HTR-8/SVneo (cell line): ENCODE results near the gene PBXIP1.
A peak's percentile ranks its signal among the peaks of the same experiment; 100 is the strongest.

Experiments
- DNase-seq: peaks from one replicate; pipeline ENCODE4 v3.0.0; 2011; ENCODE audit warnings: low spot score, mixed read lengths; ENCODE audit not compliant: insufficient read length
- FAIRE-seq: peaks from 2 replicates; lab custom pipeline; 2011; peaks lifted over from hg19 to GRCh38; lab: Jason Lieb, UNC

The PBXIP1 gene

DNA sequence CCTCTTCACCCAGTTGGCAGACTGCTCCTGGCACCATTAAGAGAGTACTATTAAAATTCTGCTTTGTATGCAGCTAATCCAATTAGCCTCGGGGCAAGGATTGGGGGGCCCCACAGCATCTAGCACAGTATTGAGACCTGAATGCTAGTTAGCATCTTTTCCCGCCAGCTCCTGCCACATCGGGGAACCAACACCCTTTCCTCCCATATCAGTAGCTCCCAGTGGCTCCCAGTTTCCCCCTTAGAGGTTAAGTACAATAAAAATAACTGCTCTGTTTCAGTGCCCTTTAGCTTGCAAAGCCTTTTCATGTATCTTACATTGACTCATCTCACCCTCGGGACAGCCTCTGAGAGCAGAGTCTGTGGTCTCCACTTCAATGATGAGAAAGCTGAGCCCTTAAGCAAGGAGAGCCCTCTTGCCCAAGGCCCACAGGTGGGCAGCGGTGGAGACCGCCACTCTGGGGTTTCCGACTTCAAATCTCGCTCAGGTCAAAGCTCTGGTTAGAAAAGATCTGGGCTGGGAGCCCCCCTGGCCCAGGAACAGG, 15.2 kb downstream of the PBXIP1 start:
- DNase-seq: no peak
- no peak for FAIRE-seq

GRCh38 chr1:154940213-154940560, 15.7 kb downstream of the PBXIP1 start:
- DNase-seq: no peak
- no peak for FAIRE-seq

GRCh38 chr1:154938604-154939399, 17.1 kb downstream of the PBXIP1 start:
- FAIRE-seq (no peak), DNase-seq (no peak)

- DNase-seq (no peak), FAIRE-seq (no peak)
Measured at GRCh38 chr1:154937988-154938386, 17.9 kb downstream of the PBXIP1 start.

GRCh38 chr1:154937085-154937987, 18.6 kb downstream of the PBXIP1 start:
- FAIRE-seq (no peak), DNase-seq (peak; percentile 85)

DNA sequence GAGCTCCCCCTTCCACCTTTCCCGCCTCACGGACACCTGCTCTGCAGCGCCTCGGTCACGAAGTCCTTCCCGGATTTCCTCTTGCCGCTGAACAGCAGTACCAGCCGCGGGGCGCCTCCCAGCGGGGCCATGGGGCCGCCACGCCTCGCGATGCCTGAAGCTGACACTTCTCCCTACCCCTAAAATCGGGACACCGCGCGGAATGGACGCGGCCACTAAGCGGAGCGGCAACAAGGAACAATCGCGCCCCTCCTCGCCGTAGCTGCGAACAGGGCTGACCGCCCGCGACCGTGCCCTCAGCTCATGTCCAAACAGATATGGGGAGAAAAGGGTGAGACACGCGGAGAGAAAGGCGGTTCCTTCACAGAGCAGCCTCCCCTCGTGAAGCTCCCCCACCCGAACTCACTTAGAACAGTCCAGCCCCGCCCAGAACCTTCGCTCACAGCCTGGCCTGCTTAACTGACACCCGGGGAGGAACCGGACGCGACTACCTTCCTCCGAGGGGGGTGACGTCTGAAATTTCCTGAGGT, 19.3 kb downstream of the PBXIP1 start, which contains the start of gene PMVK:
Gene PMVK (minus strand): TSS at position 165 of the 530 bp plus-strand sequence. CDS start 34 bp downstream, at position 131.
- FAIRE-seq (no peak), DNase-seq (peak; percentile 91)

- no peak for DNase-seq
- FAIRE-seq: no peak
Measured at GRCh38 chr1:154935749-154936554, 19.9 kb downstream of the PBXIP1 start.

GRCh38 chr1:154934358-154934948, 21.4 kb downstream of the PBXIP1 start:
- FAIRE-seq (no peak), DNase-seq (no peak)

- DNase-seq: no peak
- FAIRE-seq: no peak
Measured at GRCh38 chr1:154931940-154932487, 23.9 kb downstream of the PBXIP1 start.

GRCh38 chr1:154926201-154926600, 29.7 kb downstream of the PBXIP1 start:
- DNase-seq: no peak
- no peak for FAIRE-seq

GRCh38 chr1:154925335-154926170, 30.3 kb downstream of the PBXIP1 start:
- no peak for DNase-seq
- FAIRE-seq: no peak

DNA sequence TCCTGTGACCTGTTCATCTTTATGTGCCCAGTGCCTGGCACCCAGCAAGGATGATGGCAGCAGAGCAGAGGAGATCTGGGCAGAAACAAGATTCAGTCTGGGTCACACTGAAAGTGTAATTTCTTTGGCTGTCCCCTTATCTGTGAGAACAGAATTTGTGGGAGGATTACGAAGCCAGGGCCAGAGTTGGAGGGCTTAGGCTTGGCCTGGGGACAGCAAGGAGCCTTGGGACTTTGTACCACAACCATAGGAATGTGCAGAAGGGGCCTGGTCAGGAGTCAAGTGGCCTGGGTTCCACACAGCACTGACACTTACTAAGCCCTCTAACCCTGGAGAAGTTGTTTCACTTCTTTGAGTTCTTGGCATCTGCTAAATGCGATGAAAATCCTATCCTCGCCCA, 32.2 kb downstream of the PBXIP1 start:
- no peak for FAIRE-seq

DNA sequence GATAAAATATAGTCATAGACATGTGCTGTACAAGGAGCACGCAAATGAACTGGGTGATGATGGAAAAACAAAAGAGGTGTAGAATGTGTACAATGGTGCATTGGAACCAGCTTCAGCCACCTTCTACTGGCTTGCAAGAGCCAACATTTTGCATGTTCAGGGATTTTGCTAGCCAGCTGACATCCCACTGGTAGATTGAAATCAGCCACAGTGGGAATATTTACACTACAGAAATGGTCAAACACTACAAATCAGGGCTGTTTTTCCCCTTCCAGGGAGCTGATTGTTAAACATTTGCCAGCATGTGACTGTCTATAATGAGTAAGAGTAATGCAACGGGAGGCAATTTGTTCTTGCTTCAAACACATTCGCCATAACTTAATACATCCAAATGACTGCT, 42.6 kb downstream of the PBXIP1 start:
- DNase-seq (no peak), FAIRE-seq (no peak)

More for the DNA sequence above, 32.2 kb downstream of the PBXIP1 start:
- DNase-seq: no peak

GRCh38 chr1:154912755-154913154, 43.1 kb downstream of the PBXIP1 start:
- DNase-seq: no peak
- FAIRE-seq: no peak

DNA sequence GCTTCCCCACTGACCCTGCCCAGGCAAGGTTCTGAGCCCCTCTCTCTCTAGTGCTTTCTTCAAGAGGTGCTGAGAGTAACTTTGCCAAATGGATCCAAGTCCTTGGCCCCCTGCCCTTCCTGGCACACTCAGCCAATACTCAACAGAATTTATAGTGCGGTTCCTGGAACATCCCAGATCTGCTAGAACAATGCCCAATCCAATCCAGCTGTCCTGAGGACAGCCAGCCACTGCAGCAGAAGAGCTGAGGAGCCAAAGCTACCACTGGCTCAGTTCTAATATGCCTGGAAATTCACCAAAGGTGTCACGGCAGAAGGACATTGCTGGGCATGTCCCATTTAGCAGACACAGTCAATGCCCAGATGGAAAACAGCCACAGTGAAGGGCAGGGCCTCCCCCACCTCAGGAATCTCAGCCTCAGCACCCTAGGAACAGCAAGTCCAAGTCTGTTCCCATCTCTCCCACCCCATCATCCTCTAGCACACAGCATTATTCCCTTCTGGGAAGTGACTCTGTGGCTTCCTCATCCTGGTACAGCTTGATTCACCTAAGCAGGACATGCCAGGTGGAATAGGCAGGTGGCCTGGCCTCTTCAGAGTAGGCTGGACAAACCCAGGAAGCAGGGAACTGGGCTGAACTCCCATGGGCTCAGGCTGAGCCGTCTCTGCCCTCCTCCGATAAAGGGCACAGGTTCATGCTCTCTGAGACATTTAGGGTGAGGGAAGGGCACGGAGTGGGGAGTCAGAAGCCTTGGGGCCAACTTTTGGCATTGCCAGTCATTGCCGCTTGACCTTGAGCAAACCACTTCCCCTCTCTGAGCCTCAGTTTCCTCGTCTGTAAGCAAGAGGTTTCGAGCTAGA, 44.0 kb downstream of the PBXIP1 start:
- no peak for DNase-seq
- FAIRE-seq: no peak

- FAIRE-seq (no peak), DNase-seq (no peak)
Measured at GRCh38 chr1:154910851-154911250, 45.0 kb downstream of the PBXIP1 start.

GRCh38 chr1:154908937-154909336, 47.0 kb downstream of the PBXIP1 start:
- FAIRE-seq (no peak), DNase-seq (no peak)
